Measurements from ENCODE around the gene TRUB1. TPM values are rescaled to one million over a fixed set of nuclear protein-coding genes. Genes with fewer than 3 reads are reported as not detected.
A peak's percentile ranks its signal among the peaks of the same experiment; 100 is the strongest.

TRUB1 gene
- polyA plus RNA-seq, 1 of the 3 experiments (the other 2 are of a cell fraction), result 9.9 TPM

- H3F3A ChIP-seq (replicated peaks; ENCODE audit: insufficient read depth), result peaks cover 10% of the 10 kb centered on the region
- H3K4me3 ChIP-seq (ENCODE audit: low read depth in 2 of 2, low read length in 1 of 2), result no peak overlapping the region
- no peaks in the 10 kb centered on the region for H4K20me1 ChIP-seq (ENCODE audit: insufficient read depth)
- H3K79me2 ChIP-seq (ENCODE audit: insufficient read depth), result no peaks in the 10 kb centered on the region
- H3K4me1 ChIP-seq (ENCODE audit: control insufficient read depth in 1 of 2, insufficient read depth in 2 of 2, low read depth in 1 of 2, low read length in 1 of 2), result peaks cover 0 to 21% of the 10 kb centered on the region in 2 experiments
- peak overlapping the region in 1 of 2 experiments; percentile 49; a peak in 2 of 4 replicates for H3K27ac ChIP-seq (ENCODE audit: low read depth in 2 of 2, low read length in 1 of 2)
- H3K9ac ChIP-seq, result no peak overlapping the region
- POLR2A ChIA-PET, result no interaction called here
- no peaks in the 10 kb centered on the region for H3K9me2 ChIP-seq
- DNase-seq, result no peak
- no peaks in the 10 kb centered on the region for H3K36me3 ChIP-seq (replicated peaks in 1 of 2; ENCODE audit: control insufficient read depth in 1 of 2, insufficient read depth in 2 of 2, low read length in 1 of 2)
- peak; percentile 34; the same call in 1 of the 2 replicates for TF ChIP-seq TCF12 (IDR thresholded peaks at IDR 0.05)
- no peak for TF ChIP-seq MEF2A (IDR thresholded peaks at IDR 0.05; ENCODE audit: borderline replicate concordance, low read depth)
- TF ChIP-seq FOSL2 (IDR thresholded peaks at IDR 0.05; ENCODE audit: borderline replicate concordance, low read depth), result peak; percentile 66; the same call in 1 of the 2 replicates
- peak; percentile 50 for TF ChIP-seq JUND (IDR thresholded peaks at IDR 0.05)
- no peak for TF ChIP-seq FOXM1 (IDR thresholded peaks at IDR 0.05; ENCODE audit: low read depth)
- no peak for TF ChIP-seq POLR2AphosphoS5 (IDR thresholded peaks at IDR 0.05; ENCODE audit: low read depth, low read length)
- no peak for TF ChIP-seq SIN3A (IDR thresholded peaks at IDR 0.05; ENCODE audit: borderline replicate concordance, low read depth, low read length)
- TF ChIP-seq, protein P1, sequence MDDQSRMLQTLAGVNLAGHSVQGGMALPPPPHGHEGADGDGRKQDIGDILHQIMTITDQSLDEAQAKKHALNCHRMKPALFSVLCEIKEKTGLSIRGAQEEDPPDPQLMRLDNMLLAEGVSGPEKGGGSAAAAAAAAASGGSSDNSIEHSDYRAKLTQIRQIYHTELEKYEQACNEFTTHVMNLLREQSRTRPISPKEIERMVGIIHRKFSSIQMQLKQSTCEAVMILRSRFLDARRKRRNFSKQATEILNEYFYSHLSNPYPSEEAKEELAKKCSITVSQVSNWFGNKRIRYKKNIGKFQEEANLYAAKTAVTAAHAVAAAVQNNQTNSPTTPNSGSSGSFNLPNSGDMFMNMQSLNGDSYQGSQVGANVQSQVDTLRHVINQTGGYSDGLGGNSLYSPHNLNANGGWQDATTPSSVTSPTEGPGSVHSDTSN (IDR thresholded peaks at IDR 0.05), result peak; percentile 80
- no peak for TF ChIP-seq TEAD4 (IDR thresholded peaks at IDR 0.05; ENCODE audit: borderline replicate concordance, insufficient read depth)
- TF ChIP-seq GATA2 (CRISPR knock-in tag; IDR thresholded peaks at IDR 0.05), result no peak
- no peak for TF ChIP-seq RAD21 (IDR thresholded peaks at IDR 0.05; ENCODE audit: low read length)
- peak overlapping the region; percentile 46; the same call in 1 of the 2 replicates for H2AFZ ChIP-seq (ENCODE audit: low read depth)
- no peak overlapping the region for H3K4me2 ChIP-seq
- H3K27me3 ChIP-seq (ENCODE audit: insufficient read depth), result no peaks in the 10 kb centered on the region
- H3K9me3 ChIP-seq, result no peaks in the 10 kb centered on the region
- CTCF ChIA-PET, result no interaction called here
Observed at GRCh38 chr10:114905450-114905849, 32.5 kb upstream of the TRUB1 start.

GRCh38 chr10:114906981-114907380, 31.0 kb upstream of the TRUB1 start:
- no peaks in the 10 kb centered on the region for H3K9me2 ChIP-seq
- H3K36me3 ChIP-seq (replicated peaks in 1 of 2; ENCODE audit: control insufficient read depth in 1 of 2, insufficient read depth in 2 of 2, low read length in 1 of 2), result no peaks in the 10 kb centered on the region
- H3K4me2 ChIP-seq, result 0 out of 2 replicates have a peak overlapping the region, but pooled peaks have one; percentile 7
- peaks cover 0 to 20% of the 10 kb centered on the region in 2 experiments for H3K4me1 ChIP-seq (ENCODE audit: control insufficient read depth in 1 of 2, insufficient read depth in 2 of 2, low read depth in 1 of 2, low read length in 1 of 2)
- WGBS (ENCODE audit: low lambda C conversion rate), result 64% methylated on average over 3 of the region's 3 CpGs
- no peaks in the 10 kb centered on the region for H4K20me1 ChIP-seq (ENCODE audit: insufficient read depth)
- no peaks in the 10 kb centered on the region for H3K27me3 ChIP-seq (ENCODE audit: insufficient read depth)
- no peaks in the 10 kb centered on the region for H3K79me2 ChIP-seq (ENCODE audit: insufficient read depth)
- H3K4me3 ChIP-seq (ENCODE audit: low read depth in 2 of 2, low read length in 1 of 2), result no peak overlapping the region
- peaks cover 10% of the 10 kb centered on the region for H3F3A ChIP-seq (replicated peaks; ENCODE audit: insufficient read depth)
- H3K27ac ChIP-seq (ENCODE audit: low read depth in 2 of 2, low read length in 1 of 2), result peak overlapping the region in 1 of 2 experiments; percentile 1; a peak in 1 of 4 replicates
- DNase-seq, result no peak
- no peak overlapping the region for H2AFZ ChIP-seq (ENCODE audit: low read depth)
- CTCF ChIA-PET, result no interaction called here
- H3K9ac ChIP-seq, result no peak overlapping the region
- no peaks in the 10 kb centered on the region for H3K9me3 ChIP-seq
- POLR2A ChIA-PET, result no interaction called here
- TF ChIP-seq RXRA (IDR thresholded peaks at IDR 0.05; ENCODE audit: borderline replicate concordance, low read depth), result no peak

DNA sequence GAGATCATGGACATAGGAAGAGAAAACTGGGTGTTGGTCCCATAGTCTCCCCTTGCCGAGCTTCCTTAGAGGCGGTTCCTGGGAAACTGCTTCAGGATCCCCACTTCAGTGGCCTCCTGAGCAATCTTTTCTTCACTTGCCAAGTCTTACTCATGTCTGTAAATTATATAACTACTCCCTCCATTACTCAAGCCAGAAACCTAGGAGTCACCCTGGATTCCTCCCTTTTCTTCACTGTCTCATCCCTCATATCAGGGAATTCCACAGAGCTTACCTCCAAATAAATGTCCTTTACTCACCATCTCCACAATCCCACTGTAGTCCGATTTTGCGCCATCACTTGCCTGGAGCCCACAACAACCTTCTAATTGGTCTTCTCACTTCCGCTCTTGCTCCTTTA, 29.1 kb upstream of the TRUB1 start:
- no peak overlapping the region for H3K9ac ChIP-seq
- WGBS (ENCODE audit: low lambda C conversion rate), result 96% methylated on average over 5 of the region's 5 CpGs
- ChIA-PET CTCF (no interaction called here), POLR2A (no interaction called here)
- peaks cover 0 to 13% of the 10 kb centered on the region in 2 experiments; a peak in 3 of 4 replicates for H3K4me1 ChIP-seq (ENCODE audit: control insufficient read depth in 1 of 2, insufficient read depth in 2 of 2, low read depth in 1 of 2, low read length in 1 of 2)
- no peaks in the 10 kb centered on the region for H4K20me1 ChIP-seq (ENCODE audit: insufficient read depth)
- H3K79me2 ChIP-seq (ENCODE audit: insufficient read depth), result no peaks in the 10 kb centered on the region
- DNase-seq, result no peak
- H2AFZ ChIP-seq (ENCODE audit: low read depth), result no peak overlapping the region
- H3K9me2 ChIP-seq, result no peaks in the 10 kb centered on the region
- H3K36me3 ChIP-seq (replicated peaks in 1 of 2; ENCODE audit: control insufficient read depth in 1 of 2, insufficient read depth in 2 of 2, low read length in 1 of 2), result no peaks in the 10 kb centered on the region
- no peak for TF ChIP-seq SIN3A (IDR thresholded peaks at IDR 0.05; ENCODE audit: borderline replicate concordance, low read depth, low read length)
- no peak for TF ChIP-seq RFX5 (IDR thresholded peaks at IDR 0.05; ENCODE audit: low read length)
- no peak for TF ChIP-seq FOXM1 (IDR thresholded peaks at IDR 0.05; ENCODE audit: low read depth)
- TF ChIP-seq, protein P2, sequence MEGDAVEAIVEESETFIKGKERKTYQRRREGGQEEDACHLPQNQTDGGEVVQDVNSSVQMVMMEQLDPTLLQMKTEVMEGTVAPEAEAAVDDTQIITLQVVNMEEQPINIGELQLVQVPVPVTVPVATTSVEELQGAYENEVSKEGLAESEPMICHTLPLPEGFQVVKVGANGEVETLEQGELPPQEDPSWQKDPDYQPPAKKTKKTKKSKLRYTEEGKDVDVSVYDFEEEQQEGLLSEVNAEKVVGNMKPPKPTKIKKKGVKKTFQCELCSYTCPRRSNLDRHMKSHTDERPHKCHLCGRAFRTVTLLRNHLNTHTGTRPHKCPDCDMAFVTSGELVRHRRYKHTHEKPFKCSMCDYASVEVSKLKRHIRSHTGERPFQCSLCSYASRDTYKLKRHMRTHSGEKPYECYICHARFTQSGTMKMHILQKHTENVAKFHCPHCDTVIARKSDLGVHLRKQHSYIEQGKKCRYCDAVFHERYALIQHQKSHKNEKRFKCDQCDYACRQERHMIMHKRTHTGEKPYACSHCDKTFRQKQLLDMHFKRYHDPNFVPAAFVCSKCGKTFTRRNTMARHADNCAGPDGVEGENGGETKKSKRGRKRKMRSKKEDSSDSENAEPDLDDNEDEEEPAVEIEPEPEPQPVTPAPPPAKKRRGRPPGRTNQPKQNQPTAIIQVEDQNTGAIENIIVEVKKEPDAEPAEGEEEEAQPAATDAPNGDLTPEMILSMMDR (IDR thresholded peaks at IDR 0.05), result no peak
- peaks cover 10% of the 10 kb centered on the region for H3F3A ChIP-seq (replicated peaks; ENCODE audit: insufficient read depth)
- H3K4me3 ChIP-seq (ENCODE audit: low read depth in 2 of 2, low read length in 1 of 2), result no peak overlapping the region
- no peak overlapping the region for H3K27ac ChIP-seq (ENCODE audit: low read depth in 2 of 2, low read length in 1 of 2)
- no peaks in the 10 kb centered on the region for H3K27me3 ChIP-seq (ENCODE audit: insufficient read depth)
- H3K9me3 ChIP-seq, result no peaks in the 10 kb centered on the region
- H3K4me2 ChIP-seq, result no peak overlapping the region

All from SK-N-SH (cell line).